Adipose tissue (tissue), 3 donors: ENCODE data around the gene PLCH2. TPM values are rescaled to one million over a fixed set of nuclear protein-coding genes. Genes with fewer than 3 reads are reported as not detected.

Experiments used
- H3K27ac ChIP-seq: one replicate; pipeline ENCODE4 v1.5.1; 2013; ENCODE audit warnings: low read depth, low read length
- WGBS, 3 donors: extraction: QIAGEN DNeasy Blood & Tissue Kit; methylation state at CpG; one replicate each; pipeline ENCODE4 v1.1.7; 2013; 5-methylcytosine and 5-hydroxymethylcytosine counted together
- polyA plus RNA-seq, 3 donors: library from polyadenylated mRNA; stranded (reverse); fragments of 200-250 nt; gene quantifications; one replicate each; pipeline ENCODE4 v1.2.3, GENCODE V29; 2013
- donor health status: healthy with polysubstance abuse.
- donor health status: Bipolar disorder and iron deficiency.
- donor health status: healthy.

The PLCH2 gene
- polyA plus RNA-seq, 3 donors = 0.45 to 2.2 (median 0.62) TPM

DNA sequence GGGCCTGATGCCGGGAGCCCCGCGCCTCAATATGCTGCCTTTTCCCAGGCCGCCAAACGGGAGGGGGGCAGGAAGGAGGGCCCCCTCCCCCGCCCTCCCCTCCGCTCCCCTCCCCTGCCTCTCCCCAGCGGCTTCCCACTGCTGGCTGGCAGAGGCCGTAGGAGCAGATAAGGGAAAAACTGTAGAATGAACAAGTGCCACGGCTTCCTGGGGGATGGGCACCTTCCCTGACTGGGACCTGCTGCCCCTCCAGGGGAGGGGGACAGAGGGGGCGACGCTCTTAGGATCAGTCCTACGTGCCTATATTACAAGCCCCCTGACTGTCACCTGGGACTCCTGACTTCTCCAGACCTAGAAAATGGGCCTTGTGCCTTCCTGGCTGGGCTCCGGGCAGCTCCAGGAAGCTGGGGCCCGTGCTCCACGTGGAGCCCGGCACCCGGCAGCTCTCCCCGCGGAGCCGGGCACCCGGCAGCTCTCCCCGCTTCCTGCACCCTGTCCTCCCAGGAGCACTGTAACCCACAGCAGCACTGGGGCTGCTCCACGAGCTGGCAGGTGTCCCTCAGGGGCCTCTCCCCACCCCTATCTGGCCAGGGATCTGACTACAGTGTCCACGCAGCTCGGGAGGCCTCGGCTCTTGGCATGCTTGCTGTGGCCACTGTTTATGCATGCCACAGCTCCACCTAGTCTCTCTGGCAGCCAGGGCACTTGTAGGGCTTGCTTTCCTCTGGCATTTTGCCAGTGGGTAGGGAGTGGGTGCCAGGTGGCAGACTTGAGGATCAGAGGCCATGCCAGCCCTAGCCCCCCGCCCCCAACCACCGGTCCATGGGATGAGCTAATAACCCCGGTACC, 54.6 kb downstream of the PLCH2 start:
- no peak overlapping the region for H3K27ac ChIP-seq
- 12 to 17% (median 17%) methylated on average over 23 to 30 of the region's 30 CpGs for WGBS, 3 donors

DNA sequence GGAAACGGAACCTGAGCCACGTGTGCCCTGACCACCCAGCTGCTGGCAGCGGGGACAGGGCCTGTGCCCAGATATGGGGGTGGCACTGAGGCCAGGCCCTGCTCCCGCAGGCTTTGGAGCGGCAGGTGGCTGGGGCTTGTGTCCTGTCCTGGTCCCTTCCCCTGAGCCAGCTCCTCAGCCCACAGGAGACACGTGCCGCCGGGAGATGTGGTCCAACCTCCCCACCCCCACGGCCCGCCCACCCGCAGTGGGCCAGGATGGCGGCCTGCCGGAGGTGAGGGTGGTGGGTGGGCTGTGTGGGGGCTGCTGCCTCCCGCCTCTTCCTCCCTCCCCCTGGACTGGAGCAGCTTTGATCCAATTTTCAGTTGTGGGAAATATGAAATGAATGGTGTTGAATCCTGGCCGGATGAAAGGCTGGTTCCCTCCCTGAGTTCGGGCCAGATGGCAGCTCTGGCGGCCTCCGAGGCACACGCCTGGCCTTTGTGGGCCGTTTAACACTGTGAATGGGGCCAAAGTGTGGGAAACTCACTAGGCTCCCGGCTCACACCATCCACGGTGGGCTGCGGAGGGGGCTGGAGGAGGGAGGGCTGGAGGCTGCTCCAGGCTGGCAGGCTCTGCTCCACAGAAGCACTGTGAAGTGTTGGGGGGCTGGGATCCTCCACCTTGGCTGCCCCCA, 56.5 kb downstream of the PLCH2 start:
- H3K27ac ChIP-seq = no peak overlapping the region
- 67 to 71% (median 71%) methylated on average over 21 to 23 of the region's 23 CpGs for WGBS, 3 donors

DNA sequence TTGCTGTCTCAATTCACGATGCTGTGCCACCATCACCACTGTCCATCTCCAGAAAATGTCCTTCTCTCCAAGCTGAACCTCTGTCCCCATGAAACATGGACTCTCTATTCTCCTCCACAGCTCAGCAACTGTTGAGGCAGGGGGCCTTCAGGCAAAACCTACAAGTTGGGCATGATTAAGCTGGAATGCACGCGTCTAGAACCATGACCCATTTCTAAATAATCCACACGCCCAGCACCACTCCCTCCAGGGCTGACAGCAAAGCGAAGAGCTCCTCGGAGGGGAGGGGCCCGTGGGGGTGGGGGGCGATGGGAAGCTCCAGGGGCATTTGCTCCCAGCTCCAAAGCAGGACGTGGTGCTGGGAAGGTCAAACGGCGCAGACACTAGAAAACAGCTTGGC, 57.3 kb downstream of the PLCH2 start:
- no peak overlapping the region for H3K27ac ChIP-seq
- 67 to 81% (median 76%) methylated on average over 11 of the region's 11 CpGs for WGBS, 3 donors

DNA sequence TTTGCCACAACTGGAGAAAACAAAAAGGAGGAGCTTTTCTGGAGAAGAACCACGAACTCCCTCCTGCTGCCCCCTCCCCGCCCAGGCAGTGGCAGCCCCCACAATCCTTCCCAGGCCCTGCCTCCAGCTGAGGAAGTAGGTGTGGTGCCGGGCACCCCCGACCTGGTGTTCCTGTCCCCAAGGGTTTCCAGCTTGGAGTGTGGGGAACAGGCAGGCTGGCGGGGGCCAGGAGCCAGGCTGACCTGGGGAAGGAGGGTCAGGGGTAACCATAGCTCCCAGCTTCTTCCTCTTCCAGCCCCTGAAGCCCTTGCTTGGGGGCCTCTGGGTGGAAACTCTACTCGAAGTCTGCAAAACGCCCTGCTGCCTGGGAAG, 58.2 kb downstream of the PLCH2 start:
- H3K27ac ChIP-seq = no peak overlapping the region
- 25 to 58% (median 34%) methylated on average over 7 of the region's 7 CpGs for WGBS, 3 donors

DNA sequence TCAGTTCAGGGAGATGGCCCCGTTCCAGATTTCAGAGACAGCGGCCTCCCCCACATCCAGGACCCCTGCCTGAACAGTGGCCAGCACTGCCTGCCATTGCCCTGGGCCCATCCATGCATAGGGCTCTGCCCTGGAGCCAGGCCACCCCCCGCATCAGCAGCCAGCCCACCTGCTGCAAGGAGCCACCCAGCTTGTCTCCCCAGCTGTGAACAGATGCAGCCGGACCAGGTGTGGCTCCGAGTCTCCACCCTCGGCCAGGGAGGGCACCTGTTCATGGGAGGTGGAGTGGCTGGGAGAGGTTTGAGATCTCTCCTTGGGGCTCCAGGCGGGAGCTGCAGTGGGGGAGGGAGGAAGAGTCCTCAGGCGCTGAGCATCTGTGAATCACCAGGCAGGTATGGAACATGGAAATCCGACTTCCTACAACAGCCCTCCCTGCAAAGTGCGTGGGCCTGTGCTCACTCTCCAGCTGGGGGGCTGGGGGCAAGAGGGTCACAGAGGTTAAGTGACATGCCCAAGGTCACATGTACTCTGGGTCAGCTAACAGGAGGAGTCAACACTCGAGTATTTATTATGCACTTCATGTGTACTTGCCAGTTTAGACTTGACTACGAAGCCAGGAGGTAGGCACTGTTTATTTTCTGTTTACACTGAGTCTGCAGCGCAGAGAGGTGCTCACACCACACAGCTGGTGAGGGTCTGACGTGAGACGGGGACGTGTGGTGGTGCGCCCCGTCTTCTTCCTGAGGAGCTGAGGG, 58.8 kb downstream of the PLCH2 start:
- 43 to 49% (median 43%) methylated on average over 18 of the region's 18 CpGs for WGBS, 3 donors
- H3K27ac ChIP-seq = no peak overlapping the region

DNA sequence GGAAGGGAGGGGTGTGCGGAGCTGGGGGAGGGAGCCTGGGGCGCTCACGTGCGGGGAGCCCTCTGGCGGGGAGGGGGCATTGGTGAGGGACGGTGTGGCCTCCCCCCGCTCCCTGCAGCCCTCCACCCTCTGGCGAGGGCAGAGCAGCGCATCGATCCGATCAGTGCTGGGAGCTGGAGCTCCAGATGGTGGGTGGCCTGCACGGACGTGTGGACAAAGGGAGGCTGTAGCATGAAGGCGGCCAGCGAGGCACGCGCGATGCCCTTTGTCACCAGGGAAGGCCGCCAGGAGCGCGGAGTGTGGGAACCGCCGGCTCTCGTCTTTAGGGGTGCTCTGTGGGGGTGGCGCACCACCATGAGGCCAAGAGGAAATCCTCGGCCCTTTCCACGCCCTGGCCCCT, 59.4 kb downstream of the PLCH2 start:
- H3K27ac ChIP-seq = no peak overlapping the region
- WGBS, 3 donors = 37 to 69% (median 51%) methylated on average over 23 to 27 of the region's 27 CpGs

DNA sequence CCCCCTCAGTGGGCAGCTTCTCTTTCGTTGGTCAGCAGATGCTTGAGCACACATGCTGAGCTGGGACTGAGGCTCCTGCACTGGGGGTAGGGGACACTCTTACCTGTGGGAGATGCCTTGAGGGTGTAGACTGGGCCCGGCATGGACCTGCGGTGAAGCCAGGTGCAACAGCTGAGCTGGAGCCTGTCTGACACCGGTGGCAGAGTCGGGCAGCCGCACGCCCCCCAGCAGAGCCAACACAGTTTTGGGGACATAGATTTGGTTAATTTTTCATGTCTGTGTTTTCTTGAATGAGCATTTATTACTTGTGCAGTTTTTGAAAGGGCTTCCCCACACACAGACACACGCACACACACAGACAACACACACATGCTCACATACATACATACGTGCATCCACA, 59.9 kb downstream of the PLCH2 start:
- WGBS, 3 donors = 80 to 89% (median 88%) methylated on average over 9 of the region's 9 CpGs
- no peak overlapping the region for H3K27ac ChIP-seq

DNA sequence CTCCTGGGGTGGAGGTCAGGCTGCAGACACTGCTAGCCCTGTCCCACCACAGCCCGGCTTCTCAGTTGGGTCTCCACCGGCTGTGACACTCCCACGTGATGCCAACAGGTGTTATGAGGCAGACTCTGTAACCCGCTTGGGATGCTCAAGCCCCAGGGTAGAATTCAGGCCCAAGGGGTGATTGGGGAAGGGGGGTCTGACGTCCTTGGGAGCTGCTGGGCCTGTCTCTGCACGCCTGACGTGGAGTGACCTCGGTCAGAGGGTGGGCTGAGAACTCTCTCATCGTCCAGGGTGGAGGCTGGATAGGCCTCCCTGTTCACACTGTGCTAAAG, 61.7 kb downstream of the PLCH2 start:
- 68 to 85% (median 78%) methylated on average over 9 of the region's 9 CpGs for WGBS, 3 donors

GRCh38 chr1:2538376-2538775, 62.3 kb downstream of the PLCH2 start:
- H3K27ac ChIP-seq = no peak overlapping the region
- 89 to 92% (median 91%) methylated on average over 4 of the region's 4 CpGs for WGBS, 3 donors

More for the DNA sequence above, 61.7 kb downstream of the PLCH2 start:
- no peak overlapping the region for H3K27ac ChIP-seq

GRCh38 chr1:2538872-2539271, 62.8 kb downstream of the PLCH2 start:
- no peak overlapping the region for H3K27ac ChIP-seq
- 89 to 97% (median 91%) methylated on average over 8 of the region's 8 CpGs for WGBS, 3 donors

- WGBS, 3 donors = 74 to 79% (median 75%) methylated on average over 11 to 12 of the region's 12 CpGs
- no peak overlapping the region for H3K27ac ChIP-seq
Measured at GRCh38 chr1:2539312-2539907, 63.3 kb downstream of the PLCH2 start.

GRCh38 chr1:2540816-2541492, 64.9 kb downstream of the PLCH2 start:
- H3K27ac ChIP-seq = no peak overlapping the region
- WGBS, 3 donors = 10 to 17% (median 12%) methylated on average over 33 to 39 of the region's 39 CpGs

DNA sequence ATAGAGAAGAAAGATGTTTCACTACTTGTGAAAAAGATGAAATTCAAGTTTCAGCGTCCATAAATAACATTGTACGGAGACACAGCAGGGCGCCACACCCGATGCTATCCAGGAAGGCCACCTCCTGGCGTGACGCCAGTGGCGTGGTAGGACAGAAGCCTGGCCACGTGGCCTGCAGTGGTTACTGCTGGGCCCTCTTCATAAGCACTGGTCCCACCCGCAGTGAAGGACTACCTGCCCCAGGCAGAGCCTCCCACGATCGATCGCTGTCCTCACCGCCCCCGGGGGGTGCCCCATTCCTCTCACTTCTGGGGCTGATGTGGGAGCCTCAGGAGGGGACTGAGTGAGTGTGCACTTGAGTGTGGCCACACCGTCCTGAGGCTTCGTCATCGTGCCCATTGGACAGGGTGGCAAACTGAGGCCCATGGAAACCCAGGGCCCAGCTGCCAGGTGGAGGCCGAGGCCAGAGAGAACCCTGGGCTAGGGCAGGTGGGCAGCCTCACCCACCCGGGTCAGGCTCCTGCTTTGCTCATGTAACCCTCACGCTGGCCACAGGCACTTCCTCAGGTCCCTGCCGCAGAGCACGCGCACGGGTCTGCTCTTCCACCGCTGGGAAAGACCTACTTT, 65.6 kb downstream of the PLCH2 start:
- WGBS, 3 donors = 69 to 77% (median 77%) methylated on average over 25 of the region's 25 CpGs
- no peak overlapping the region for H3K27ac ChIP-seq

- 83 to 88% (median 83%) methylated on average over 11 of the region's 11 CpGs for WGBS, 3 donors
- no peak overlapping the region for H3K27ac ChIP-seq
Measured at GRCh38 chr1:2542246-2542915, 66.3 kb downstream of the PLCH2 start.

DNA sequence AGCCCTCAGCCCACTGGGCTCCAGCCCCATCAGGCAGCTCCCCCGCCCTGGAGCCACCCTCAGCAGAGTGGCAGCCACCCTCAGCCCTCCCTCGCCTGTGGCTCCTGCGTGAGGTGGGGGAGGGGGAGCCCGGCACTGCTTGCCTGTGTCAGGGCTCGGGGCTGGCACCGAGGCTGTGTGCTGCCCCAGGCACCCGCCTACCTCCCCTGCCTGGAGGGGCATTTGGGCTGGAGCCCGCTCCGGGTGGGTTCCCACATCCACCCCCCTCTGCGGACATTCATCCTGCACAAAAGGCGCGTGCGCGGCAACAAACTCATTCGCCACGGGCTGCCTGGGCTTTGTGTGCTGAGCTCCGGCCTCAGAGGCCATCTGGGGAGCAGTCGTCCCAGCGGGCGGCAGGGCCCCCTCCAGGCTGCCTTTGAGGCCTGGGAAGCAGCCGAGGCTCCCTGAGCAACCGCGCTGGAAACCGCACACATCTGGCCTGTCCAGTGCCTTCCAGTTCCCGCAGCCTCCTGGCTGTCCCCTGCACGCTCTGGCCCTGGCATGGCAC, 67.5 kb downstream of the PLCH2 start:
- 39 to 54% (median 41%) methylated on average over 25 to 26 of the region's 26 CpGs for WGBS, 3 donors
- H3K27ac ChIP-seq = no peak overlapping the region

- H3K27ac ChIP-seq = no peak overlapping the region
- 52 to 64% (median 53%) methylated on average over 23 to 26 of the region's 26 CpGs for WGBS, 3 donors
Measured at GRCh38 chr1:2544093-2544874, 68.2 kb downstream of the PLCH2 start.
